ENCODE results near the gene NAPEPLD.
"Not testable (repeated sequence)": the region's sequence is repeated elsewhere in the genome, so short reads cannot be mapped to it uniquely, and the experiment has no call there.

The NAPEPLD gene

DNA sequence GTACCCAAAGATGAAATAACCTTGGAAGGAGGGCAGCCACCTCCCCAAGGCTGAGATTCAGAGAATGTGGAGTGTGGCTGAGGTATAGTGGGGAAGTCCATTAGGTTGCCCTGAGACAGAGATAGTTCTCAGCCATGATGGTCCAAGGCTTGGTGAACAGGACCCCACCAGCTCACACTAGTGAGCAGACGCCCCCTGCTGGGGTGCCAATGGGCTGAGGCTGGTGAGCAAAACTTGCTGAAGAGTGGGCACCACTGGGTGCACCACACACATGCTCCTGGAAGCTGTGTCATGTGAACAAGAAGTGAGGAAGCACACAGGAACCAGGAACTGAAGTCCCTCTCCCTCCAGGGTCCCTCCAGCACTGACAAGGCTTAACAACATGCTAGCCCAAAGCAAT, 83.2 kb downstream of the NAPEPLD start:
- peak; percentile 26 for DNase-seq (ENCODE audit: low spot score)

DNA sequence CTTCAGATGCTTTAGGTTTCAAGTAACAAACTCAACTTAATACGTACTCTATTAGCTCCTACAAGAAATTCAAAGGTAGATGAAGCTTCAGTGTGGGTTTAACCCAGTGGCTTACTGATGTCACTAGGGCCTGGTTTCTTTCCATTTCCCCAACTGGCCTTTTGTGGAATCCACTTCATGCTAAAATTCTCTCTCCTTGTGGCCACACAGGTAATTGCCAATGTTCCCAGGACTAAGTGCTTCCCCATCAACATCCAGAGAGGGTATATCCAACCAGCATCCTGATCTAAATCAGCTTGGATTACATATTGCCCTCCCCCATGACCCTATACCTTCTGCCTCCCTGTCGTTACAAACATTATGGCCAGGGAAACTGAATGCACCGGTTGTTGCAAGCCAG, 85.0 kb downstream of the NAPEPLD start:
- no peak for DNase-seq (ENCODE audit: low spot score)

- DNase-seq (ENCODE audit: low spot score): no peak
Measured at GRCh38 chr7:103059471-103059870, 89.4 kb downstream of the NAPEPLD start.

DNA sequence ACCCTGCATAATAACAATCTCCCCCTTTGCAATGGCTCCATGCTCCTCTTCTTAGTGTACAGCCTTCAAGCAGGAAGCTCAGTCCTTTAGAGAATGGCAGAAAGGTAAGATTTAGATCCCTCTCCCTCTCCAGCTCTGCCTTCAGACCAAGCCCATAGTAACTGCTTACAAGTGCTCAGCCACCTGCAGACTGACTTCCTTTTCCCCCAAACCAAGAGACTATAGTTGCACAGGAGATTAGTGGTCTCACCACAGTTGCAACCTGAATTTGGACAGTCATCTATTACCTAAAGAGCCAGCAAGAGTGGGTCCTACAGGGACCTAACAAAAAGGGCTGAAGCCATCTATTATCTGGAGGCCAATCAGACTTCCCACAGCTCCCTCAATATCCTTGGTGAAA, 90.8 kb downstream of the NAPEPLD start:
- DNase-seq (ENCODE audit: low spot score): no peak

GRCh38 chr7:103056006-103056405, 92.9 kb downstream of the NAPEPLD start:
- DNase-seq (ENCODE audit: low spot score): not testable (repeated sequence)

DNA sequence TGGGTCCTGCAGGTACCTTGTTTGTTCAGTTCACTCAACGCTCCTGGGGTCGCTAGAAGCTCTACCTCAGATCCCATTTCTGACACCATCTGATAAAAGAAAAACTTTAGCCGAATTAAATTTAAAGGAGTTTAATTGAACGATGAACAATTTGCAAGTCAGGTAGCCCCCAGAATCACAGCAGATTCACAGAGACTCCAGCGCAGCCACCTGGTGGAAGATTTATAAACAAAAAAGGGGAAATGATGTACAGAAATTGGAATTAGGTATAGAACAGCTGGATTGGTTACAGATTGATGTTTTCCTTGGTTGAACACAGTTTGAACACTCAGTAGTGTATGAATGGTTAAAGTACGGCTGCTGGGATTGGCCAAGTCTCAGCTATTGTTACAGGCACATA, 97.4 kb downstream of the NAPEPLD start:
- DNase-seq (ENCODE audit: low spot score): no peak

All from HuH-7.5 (cell line).